A549 treated with GW870086 at 1 μM for 4 hours (cell line): Measurements from ENCODE around the gene MKX. TPM values are rescaled to one million over a fixed set of nuclear protein-coding genes. Genes with fewer than 3 reads are reported as not detected.

Experiments used
- total RNA-seq: library from RNA; stranded (reverse); fragments of 200-300 nt; extraction: Qiagen RNA extraction; gene quantifications from 5 replicates; pipeline ENCODE4 v1.2.3, GENCODE V29; 2022; ENCODE audit warnings: low read depth

Gene MKX, protein sequence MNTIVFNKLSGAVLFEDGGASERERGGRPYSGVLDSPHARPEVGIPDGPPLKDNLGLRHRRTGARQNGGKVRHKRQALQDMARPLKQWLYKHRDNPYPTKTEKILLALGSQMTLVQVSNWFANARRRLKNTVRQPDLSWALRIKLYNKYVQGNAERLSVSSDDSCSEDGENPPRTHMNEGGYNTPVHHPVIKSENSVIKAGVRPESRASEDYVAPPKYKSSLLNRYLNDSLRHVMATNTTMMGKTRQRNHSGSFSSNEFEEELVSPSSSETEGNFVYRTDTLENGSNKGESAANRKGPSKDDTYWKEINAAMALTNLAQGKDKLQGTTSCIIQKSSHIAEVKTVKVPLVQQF
- not detected in 5 replicates for total RNA-seq

DNA sequence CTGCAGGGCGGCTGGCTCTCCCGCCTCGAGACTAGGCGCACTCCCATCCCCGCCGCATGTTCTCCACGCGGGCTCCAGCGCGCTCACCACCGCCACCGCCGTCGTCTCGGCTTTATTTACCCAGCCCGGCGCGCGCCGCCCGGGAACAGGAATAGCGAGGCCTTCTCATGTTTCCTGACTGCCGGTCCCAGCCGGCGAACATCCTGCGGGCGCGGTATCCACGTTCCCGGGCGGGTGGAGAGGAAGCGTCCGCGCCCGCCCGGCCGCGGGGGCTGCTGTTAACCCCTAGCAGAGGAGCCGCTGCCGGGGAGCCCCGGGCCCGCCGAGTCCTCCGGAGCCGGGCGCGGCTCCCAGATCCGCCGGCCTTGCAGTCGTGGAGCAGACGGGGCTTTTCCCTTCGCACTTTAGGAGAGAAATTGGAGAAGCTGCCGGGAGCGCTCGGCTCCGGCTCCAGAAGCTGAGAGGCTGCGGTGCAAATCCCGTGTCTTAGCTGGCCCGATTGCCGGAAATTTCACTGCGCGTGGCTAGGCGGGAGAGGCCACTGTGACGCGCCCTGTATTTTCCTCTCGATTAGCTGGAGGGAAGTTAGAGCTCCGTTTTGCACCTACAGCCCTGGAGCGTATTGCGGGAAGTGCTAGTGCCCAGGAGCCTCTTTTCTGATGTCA is at the start of gene MKX:
TSS of gene MKX (minus strand) at position 88 of the 665 bp plus-strand sequence. CDS start 2,404 bp downstream, outside the sequence.

Other genes starting within 250 kb of the MKX start
- gene RAB18, start 241.5 kb downstream of the MKX start, total RNA-seq: 68.1 to 87.7 TPM (median 85.5 TPM) in 5 replicates